ENCODE results near the gene FNDC3B. TPM values are rescaled to one million over a fixed set of nuclear protein-coding genes. Genes with fewer than 3 reads are reported as not detected.

FNDC3B gene
- total RNA-seq, 2 donors from 2014 or later, result 12.0 to 17.7 TPM

DNA sequence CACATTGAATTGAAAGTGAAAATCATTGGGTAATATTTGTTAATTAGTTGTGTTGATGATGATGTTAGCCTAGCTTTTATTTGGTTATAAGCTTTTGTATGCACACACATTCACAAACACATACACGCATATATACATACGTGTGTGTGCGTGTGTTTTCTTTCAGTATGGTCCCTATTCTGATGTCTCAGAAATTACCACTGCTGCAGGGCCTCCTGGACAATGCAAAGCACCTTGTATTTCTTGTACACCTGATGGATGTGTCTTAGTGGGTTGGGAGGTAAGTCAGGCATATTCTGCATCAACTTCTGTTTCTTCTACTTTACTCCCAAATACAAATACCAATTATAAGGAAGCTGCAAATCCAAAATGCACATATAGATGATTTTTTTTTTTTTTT, 306.8 kb downstream of the FNDC3B start:
- Mint-ChIP-seq H3K4me3 (no peak overlapping the region), H3K27me3 (ENCODE audit: low read depth) (no peaks in the 10 kb centered on the region), H3K4me1 (ENCODE audit: low read depth) (no peaks in the 10 kb centered on the region), H3K27ac (no peak overlapping the region), H3K36me3 (ENCODE audit: insufficient read depth in 2 of 2) (peaks cover 0 to 2% of the 10 kb centered on the region in 2 donors), H3K9me3 (no peaks in the 10 kb centered on the region)
- ATAC-seq (replicated peaks in 1 of 2), result no peak
- no peak for DNase-seq

- Mint-ChIP-seq H3K36me3 (ENCODE audit: insufficient read depth in 2 of 2) (peaks cover 0 to 2% of the 10 kb centered on the region in 2 donors), H3K4me1 (ENCODE audit: low read depth) (no peaks in the 10 kb centered on the region), H3K4me3 (no peak overlapping the region), H3K9me3 (no peaks in the 10 kb centered on the region), H3K27ac (peak overlapping the region; percentile 47), H3K27me3 (ENCODE audit: low read depth) (no peaks in the 10 kb centered on the region)
- ATAC-seq (replicated peaks in 1 of 2) (no peak), DNase-seq (no peak)
Observed at GRCh38 chr3:172347895-172348679, 308.7 kb downstream of the FNDC3B start.

DNA sequence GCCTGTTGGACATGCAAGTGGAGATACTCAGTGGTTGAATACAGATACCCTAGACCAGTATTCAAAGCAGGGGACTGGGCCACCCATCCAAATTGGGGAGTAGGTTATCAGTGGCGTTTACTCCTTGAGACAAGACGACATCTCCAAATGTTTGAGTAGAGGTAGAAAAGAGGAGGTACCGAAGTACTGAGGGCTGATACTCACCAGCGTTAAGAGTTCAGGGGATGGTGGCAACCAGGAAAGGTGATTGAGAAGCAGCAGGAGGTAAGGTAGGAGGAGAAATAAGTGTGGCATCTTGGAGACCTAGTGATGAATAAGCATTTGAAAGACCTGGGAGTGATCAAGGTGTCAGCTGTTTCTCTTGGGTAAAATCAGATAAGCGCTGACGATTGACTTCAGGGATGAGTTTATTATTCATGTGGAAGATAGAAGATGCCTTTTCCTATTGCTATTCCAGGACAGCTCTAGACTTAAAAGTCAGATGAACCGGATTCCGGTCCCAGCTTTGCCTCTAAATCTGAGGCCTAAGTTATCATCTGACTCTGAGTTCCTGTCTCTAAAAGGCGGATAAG, 312.6 kb downstream of the FNDC3B start:
- Mint-ChIP-seq H3K4me1 (ENCODE audit: low read depth) (no peaks in the 10 kb centered on the region), H3K4me3 (no peak overlapping the region), H3K27me3 (ENCODE audit: low read depth) (no peaks in the 10 kb centered on the region), H3K27ac (no peak overlapping the region), H3K36me3 (ENCODE audit: insufficient read depth in 2 of 2) (no peaks in the 10 kb centered on the region), H3K9me3 (no peaks in the 10 kb centered on the region)
- DNase-seq (no peak), ATAC-seq (replicated peaks in 1 of 2) (no peak)

DNA sequence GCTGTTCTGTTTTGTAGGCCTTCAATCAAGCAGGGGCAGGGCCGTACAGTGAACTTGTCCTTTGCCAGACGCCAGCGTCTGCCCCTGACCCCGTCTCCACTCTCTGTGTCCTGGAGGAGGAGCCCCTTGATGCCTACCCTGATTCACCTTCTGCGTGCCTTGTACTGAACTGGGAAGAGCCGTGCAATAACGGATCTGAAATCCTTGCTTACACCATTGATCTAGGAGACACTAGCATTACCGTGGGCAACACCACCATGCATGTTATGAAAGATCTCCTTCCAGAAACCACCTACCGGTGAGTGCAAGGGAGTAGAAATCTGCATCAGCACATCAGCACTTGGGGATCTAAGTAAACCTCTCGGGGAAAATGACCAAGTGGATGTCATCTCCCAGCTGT, 313.4 kb downstream of the FNDC3B start:
- ATAC-seq (replicated peaks in 1 of 2) (no peak), DNase-seq (no peak)
- Mint-ChIP-seq H3K4me3 (no peak overlapping the region), H3K9me3 (no peaks in the 10 kb centered on the region), H3K27ac (no peak overlapping the region), H3K4me1 (ENCODE audit: low read depth) (no peaks in the 10 kb centered on the region), H3K27me3 (ENCODE audit: low read depth) (no peaks in the 10 kb centered on the region), H3K36me3 (ENCODE audit: insufficient read depth in 2 of 2) (no peaks in the 10 kb centered on the region)

DNA sequence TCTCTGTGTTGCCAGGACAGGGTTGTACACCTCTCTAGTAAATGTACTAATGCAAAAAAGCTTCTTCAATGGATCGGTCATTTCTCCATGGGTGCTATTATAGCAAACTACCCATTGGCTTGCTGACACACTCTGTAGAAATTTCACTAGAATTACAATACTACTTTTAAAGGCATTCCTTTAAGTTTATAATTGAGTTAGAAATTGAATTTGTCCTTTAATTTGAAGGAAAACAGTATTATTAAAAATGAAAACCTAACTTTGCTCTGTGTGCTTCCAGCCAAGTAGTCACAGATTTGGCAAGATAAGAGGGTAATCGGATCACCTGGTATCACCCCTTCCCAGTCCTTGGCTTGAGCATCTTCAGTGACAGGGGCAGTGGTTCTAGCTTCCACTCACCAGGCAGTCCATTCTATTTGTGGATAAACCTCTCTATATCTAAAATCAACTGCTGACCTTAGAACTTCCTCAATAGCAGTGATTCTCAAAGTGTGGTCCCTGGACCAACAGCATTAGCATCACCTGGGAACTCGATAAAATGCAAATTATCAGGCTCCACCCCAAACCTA, 315.6 kb downstream of the FNDC3B start:
- Mint-ChIP-seq H3K9me3 (no peaks in the 10 kb centered on the region), H3K36me3 (ENCODE audit: insufficient read depth in 2 of 2) (no peaks in the 10 kb centered on the region), H3K4me3 (no peak overlapping the region), H3K4me1 (ENCODE audit: low read depth) (no peaks in the 10 kb centered on the region), H3K27me3 (ENCODE audit: low read depth) (no peaks in the 10 kb centered on the region), H3K27ac (no peak overlapping the region)
- DNase-seq, result no peak
- ATAC-seq (replicated peaks in 1 of 2), result no peak

DNA sequence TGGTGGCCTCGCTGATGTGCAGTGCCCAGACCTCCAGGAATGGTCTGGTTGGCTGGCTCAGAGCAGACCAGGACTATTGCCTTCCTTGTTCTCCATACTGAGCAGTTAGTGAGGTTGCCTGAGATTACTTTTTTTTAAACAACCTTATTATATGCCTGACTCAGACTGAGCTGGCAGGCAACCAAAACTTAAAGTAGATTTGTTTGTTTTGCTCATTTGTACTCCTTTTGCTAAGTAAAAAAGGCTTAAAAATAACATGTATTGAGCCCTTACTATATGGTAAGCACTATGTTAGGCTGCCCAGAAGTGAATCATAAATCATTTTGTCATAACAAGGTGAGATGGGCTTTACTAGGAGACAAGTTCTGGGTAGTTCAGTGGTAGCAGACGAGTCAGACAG, 316.5 kb downstream of the FNDC3B start:
- no peak overlapping the region for H3K27ac Mint-ChIP-seq
- H3K36me3 Mint-ChIP-seq (ENCODE audit: insufficient read depth in 2 of 2), result no peaks in the 10 kb centered on the region
- H3K4me1 Mint-ChIP-seq (ENCODE audit: low read depth), result no peaks in the 10 kb centered on the region
- DNase-seq (no peak), ATAC-seq (replicated peaks in 1 of 2) (peak in 1 of 2 donors; percentile 17)
- H3K9me3 Mint-ChIP-seq, result no peaks in the 10 kb centered on the region
- H3K4me3 Mint-ChIP-seq, result no peak overlapping the region
- no peaks in the 10 kb centered on the region for H3K27me3 Mint-ChIP-seq (ENCODE audit: low read depth)

- ATAC-seq (replicated peaks in 1 of 2) (no peak), DNase-seq (no peak)
- Mint-ChIP-seq H3K27ac (no peak overlapping the region), H3K4me3 (no peak overlapping the region), H3K27me3 (ENCODE audit: low read depth) (no peaks in the 10 kb centered on the region), H3K36me3 (ENCODE audit: insufficient read depth in 2 of 2) (peaks cover 0 to 2% of the 10 kb centered on the region in 2 donors), H3K4me1 (ENCODE audit: low read depth) (no peaks in the 10 kb centered on the region), H3K9me3 (no peaks in the 10 kb centered on the region)
Observed at GRCh38 chr3:172356427-172356826, 317.0 kb downstream of the FNDC3B start.

DNA sequence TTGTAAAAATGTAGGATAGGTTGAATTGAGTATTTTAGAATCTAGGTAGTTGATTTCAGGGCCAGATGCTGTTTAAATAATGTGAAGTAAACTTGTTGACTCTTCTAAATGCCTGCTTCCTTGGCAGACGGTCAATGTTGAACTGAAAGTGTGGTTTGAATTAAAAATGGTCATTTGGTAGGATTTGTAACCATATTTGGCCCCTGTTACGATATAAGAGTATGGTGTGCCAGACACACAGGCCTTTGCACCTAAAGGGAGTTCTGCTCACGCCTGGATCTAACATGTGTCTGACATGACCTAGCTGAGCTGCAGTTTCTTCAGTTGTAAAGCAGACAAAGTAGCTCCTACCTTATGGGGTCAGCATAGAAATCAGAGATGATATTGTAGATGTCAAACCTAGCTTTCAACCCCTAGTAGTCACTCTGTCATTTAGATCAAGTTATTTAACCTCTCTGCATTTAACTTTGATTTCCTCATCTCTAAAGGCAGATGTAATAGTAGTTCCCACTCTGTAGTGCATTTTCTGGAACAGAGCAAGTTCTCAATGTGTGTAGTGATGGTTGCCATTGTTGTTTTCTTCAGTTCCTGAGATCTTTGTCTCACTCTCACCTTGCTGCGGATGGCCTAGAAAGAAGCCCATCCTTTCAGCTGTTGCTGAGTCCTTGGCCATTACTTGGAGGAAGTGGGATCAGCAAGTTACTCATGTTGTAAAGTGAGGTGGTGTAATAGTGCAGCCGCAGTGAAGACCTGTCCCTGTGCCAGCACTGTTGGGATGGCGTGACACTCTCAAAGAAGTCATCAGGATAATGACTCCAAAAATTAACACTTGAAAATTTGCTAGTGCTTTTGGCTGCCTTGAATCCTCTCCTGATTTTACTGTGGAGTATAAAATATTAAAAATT, 318.7 kb downstream of the FNDC3B start:
- Mint-ChIP-seq H3K27ac (no peak overlapping the region), H3K9me3 (no peaks in the 10 kb centered on the region), H3K4me1 (ENCODE audit: low read depth) (no peaks in the 10 kb centered on the region), H3K4me3 (no peak overlapping the region), H3K27me3 (ENCODE audit: low read depth) (no peaks in the 10 kb centered on the region), H3K36me3 (ENCODE audit: insufficient read depth in 2 of 2) (peaks cover 0 to 5% of the 10 kb centered on the region in 2 donors)
- DNase-seq, result no peak
- ATAC-seq (replicated peaks in 1 of 2), result no peak

GRCh38 chr3:172359231-172359630, 319.9 kb downstream of the FNDC3B start:
- Mint-ChIP-seq H3K4me3 (no peak overlapping the region), H3K4me1 (ENCODE audit: low read depth) (no peaks in the 10 kb centered on the region), H3K27ac (no peak overlapping the region), H3K27me3 (ENCODE audit: low read depth) (no peaks in the 10 kb centered on the region), H3K36me3 (ENCODE audit: insufficient read depth in 2 of 2) (peaks cover 0 to 5% of the 10 kb centered on the region in 2 donors), H3K9me3 (no peaks in the 10 kb centered on the region)
- ATAC-seq (replicated peaks in 1 of 2) (no peak), DNase-seq (no peak)

GRCh38 chr3:172359996-172360395, 320.6 kb downstream of the FNDC3B start:
- Mint-ChIP-seq H3K4me1 (ENCODE audit: low read depth) (no peaks in the 10 kb centered on the region), H3K36me3 (ENCODE audit: insufficient read depth in 2 of 2) (peaks cover 0 to 5% of the 10 kb centered on the region in 2 donors), H3K27me3 (ENCODE audit: low read depth) (no peaks in the 10 kb centered on the region), H3K4me3 (no peak overlapping the region), H3K27ac (no peak overlapping the region), H3K9me3 (no peaks in the 10 kb centered on the region)
- DNase-seq, result no peak
- no peak for ATAC-seq (replicated peaks in 1 of 2)

DNA sequence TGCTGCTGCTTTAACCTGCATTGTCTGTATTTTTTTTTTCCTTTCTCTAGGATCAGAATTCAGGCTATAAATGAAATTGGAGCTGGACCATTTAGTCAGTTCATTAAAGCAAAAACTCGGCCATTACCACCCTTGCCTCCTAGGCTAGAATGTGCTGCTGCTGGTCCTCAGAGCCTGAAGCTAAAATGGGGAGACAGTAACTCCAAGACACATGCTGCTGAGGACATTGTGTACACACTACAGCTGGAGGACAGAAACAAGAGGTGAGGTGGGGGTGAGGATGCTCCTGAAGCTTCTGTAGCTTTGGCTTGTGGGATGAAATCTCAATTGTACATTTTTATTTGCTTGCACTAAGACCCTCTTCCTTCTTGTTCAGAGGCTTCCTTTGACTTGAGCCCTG, 323.2 kb downstream of the FNDC3B start:
- Mint-ChIP-seq H3K36me3 (ENCODE audit: insufficient read depth in 2 of 2) (peaks cover 0 to 5% of the 10 kb centered on the region in 2 donors), H3K9me3 (no peaks in the 10 kb centered on the region), H3K4me3 (no peak overlapping the region), H3K27me3 (ENCODE audit: low read depth) (no peaks in the 10 kb centered on the region), H3K27ac (no peak overlapping the region), H3K4me1 (ENCODE audit: low read depth) (no peaks in the 10 kb centered on the region)
- DNase-seq (no peak), ATAC-seq (replicated peaks in 1 of 2) (no peak)

- Mint-ChIP-seq H3K4me1 (ENCODE audit: low read depth) (no peaks in the 10 kb centered on the region), H3K9me3 (no peaks in the 10 kb centered on the region), H3K4me3 (no peak overlapping the region), H3K27ac (no peak overlapping the region), H3K36me3 (ENCODE audit: insufficient read depth in 2 of 2) (peaks cover 0 to 5% of the 10 kb centered on the region in 2 donors), H3K27me3 (ENCODE audit: low read depth) (no peaks in the 10 kb centered on the region)
- ATAC-seq (replicated peaks in 1 of 2), result no peak
- no peak for DNase-seq
Observed at GRCh38 chr3:172364374-172365027, 325.1 kb downstream of the FNDC3B start.
